Erythroblast (primary cell): ENCODE measurements around the gene MIB2.
A peak's percentile ranks its signal among the peaks of the same experiment; 100 is the strongest.
"Not testable (repeated sequence)": the region's sequence is repeated elsewhere in the genome, so short reads cannot be mapped to it uniquely, and the experiment has no call there.

Source experiments
- DNase-seq, 2 experiments: peaks; one replicate each; lab custom pipeline; 2025; lab: John Stamatoyannopoulos, UW
- GATA1 ChIP-seq: IDR thresholded peaks from 2 replicates; pipeline ENCODE4 v1.6.1; 2011; ENCODE audit warnings: low read depth, mild to moderate bottlenecking, control low read depth, low read length, moderate library complexity
- POLR2A ChIP-seq: IDR thresholded peaks from 2 replicates; pipeline ENCODE4 v1.6.1; 2011; ENCODE audit warnings: mild to moderate bottlenecking, low read length

Gene MIB2

DNA sequence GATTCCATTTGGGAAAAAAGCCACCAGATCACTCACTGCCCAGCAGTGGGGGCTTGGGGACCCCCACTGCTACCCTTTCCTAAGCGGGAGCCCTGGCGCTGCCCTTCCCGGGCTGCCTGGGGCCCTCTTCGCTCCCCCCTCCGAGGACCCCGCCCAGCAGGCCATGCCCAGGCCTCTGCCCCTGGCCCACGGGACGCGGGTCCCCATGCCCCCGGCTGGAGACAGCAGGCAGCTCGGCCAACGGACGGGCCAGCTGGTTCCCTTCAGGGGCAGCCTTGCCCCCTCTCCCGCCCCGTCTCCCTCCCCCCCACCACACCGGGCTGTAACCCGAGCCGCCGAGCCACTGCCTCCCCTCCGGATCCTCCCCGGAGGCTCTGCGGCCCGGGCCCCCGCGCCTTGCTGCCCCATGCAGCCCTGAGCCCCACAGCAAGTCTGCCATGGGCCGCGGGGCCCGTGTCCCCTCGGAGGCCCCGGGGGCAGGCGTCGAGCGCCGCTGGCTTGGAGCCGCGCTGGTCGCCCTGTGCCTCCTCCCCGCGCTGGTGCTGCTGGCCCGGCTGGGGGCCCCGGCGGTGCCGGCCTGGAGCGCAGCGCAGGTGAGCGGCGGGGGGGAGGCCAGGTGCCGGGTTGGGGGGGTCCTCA, 16.6 kb downstream of the MIB2 start, which contains the start of gene MMP23B:
Gene MMP23B (plus strand): TSS at position 392 of the 639 bp plus-strand sequence. CDS start 46 bp downstream, at position 438.
- TF ChIP-seq POLR2A: no peak
- no peak for TF ChIP-seq GATA1
- DNase-seq: no peak

DNA sequence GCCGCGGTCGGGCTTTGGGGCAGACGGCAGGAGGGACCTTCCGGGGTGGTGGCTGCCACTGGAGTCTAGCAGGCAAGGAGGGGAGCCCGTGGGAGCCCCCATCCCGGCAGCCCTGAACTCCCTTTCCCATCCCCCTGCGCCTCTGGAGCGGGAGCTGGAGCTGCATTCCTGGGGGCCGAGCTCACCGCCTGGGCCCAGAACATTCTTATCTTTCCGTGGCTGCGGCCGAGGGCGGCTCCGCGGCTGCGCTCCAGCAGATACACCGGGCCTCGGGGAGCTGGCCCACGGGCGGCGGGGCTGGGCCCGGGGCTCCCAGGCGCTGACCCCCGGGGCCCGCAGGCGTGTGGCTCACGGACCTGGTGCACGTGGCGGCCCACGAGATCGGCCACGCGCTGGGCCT, 18.1 kb downstream of the MIB2 start:
- DNase-seq: not testable (repeated sequence)

DNA sequence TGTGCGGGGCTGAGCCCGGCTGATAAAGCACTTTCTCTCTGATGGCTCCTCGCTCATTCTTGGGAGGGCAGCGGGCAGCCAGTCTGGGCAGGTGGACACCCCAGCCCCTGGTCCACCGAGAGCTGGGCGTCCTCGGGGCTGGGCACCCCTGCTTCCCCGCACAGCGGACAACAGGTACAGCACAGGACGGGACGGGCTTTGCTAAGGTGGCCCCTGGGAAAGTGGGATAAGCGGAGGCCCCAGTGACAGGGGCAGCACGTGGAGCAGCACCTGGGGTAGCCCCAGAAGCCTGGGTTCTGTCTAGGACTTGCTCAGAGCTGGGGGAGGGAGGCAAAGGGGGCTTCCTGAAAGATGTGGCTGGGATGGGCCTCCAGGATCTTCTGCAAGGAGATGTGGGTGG, 19.3 kb downstream of the MIB2 start:
- not testable (repeated sequence) for DNase-seq

DNA sequence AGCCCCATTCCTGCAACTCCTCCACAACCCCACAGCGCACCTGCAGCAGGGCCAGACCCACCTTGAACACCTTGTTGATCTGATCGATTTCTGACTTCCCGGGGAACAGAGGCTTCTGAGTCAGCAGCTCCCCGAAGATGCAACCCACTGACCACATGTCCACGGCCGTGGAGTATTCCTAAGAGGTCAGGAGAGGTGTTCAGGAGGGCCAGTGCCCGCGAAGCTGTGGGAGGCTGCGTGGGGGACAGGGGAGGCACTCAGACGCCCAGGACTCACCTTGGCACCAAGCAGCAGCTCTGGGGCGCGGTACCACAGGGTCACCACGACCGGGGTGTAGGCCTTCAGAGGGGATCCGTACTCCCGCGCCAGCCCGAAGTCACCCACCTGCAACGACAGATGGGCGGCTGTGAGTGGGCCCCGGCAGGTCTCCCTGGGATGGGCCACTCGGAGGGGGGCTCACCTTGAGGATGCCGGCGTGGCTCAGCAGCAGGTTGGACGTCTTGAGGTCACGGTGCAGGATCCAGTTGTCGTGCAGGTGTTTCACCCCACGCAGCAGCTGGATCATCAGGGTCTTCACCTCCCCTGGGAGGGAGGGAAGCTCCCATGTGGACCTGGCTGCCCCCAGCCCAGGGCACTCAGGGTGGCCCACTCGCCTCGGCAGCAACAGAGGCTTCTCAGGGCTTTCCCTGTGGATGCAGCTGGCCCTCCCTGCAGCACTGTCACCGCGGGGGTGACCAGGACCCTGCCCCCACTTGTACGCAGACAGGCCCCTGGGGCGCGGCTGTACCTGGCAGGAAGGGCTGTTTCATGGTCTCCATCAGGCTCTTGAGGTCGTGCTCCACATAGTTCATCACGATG, 21.6 kb downstream of the MIB2 start:
- DNase-seq: not testable (repeated sequence)

DNA sequence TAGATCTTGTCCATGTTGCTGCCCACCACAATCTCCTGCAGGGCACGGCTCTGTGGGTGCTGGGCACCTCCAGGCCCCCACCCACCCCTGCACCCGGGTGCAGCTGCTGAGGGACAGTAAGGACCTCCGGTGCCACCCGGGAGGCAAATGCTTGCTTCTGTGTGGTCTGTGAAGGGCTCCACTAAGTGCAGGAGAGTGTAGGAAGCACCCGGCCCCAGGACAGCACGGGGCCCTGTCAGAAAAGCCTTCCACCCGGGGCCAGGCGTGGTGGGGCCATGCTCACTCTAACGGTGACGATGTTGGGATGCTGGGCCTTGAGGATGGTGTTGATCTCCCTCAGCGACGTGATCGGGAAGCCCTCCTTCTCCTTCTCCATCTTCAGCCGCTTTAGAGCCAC, 22.2 kb downstream of the MIB2 start:
- not testable (repeated sequence) for DNase-seq

DNA sequence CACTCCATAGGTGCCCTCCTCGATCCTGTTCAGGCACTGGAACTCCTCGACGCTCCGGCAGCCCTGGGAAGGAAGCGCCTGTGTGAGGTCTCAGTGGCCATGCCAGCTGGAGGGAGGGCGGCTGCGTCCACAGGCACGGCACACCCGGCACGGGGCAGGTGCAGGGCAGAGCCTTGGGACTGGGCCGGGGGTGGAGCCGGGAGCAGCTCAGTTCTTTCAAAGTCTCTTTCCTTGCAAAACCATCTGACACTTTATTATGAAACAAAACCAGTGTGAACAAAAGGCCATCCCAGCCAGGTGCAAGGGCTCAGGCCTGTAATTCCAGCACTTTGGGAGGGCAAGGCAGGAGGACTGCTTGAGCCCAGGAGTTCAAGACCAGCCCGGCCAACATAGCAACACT, 23.2 kb downstream of the MIB2 start:
- DNase-seq: not testable (repeated sequence)

DNA sequence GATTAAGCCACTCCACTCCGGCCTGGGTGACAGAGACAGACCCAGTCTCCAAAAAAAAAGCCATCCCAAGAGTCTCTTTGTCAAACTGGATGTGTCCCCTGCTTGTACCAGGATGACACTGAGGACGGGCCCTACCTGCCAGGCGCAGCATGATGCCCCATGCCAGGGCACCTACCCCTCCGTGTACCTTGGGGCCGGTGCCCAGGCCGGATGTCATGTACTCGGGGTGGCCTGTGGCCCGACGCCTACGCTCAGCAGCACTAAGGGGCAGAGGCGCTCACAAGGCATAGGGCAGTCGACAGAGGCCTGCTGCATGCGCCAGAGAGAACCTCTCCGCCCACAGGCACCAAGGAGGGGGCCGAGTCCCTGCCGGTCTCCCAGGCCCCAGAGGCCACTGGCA, 24.1 kb downstream of the MIB2 start:
- not testable (repeated sequence) for DNase-seq

DNA sequence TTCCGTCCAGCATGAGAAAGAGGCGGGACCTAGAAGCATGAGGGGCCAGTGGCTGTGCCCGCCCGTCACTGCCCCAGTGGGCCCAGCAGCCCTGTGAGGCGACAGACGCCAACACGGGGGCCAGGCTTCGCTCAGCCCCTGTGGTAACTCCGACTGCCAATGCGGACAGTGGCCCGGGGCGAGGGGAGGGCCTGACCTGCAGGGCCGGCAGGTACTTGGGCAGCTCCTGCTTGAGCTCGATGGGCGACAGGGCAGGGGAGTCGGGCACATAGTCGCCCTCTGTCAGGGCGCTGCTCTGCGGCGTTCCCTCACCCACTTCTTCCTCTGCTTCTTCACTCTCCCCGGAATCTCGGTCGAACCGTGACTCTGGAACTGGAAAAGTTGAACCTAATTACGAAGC, 24.8 kb downstream of the MIB2 start:
- DNase-seq: not testable (repeated sequence)

DNA sequence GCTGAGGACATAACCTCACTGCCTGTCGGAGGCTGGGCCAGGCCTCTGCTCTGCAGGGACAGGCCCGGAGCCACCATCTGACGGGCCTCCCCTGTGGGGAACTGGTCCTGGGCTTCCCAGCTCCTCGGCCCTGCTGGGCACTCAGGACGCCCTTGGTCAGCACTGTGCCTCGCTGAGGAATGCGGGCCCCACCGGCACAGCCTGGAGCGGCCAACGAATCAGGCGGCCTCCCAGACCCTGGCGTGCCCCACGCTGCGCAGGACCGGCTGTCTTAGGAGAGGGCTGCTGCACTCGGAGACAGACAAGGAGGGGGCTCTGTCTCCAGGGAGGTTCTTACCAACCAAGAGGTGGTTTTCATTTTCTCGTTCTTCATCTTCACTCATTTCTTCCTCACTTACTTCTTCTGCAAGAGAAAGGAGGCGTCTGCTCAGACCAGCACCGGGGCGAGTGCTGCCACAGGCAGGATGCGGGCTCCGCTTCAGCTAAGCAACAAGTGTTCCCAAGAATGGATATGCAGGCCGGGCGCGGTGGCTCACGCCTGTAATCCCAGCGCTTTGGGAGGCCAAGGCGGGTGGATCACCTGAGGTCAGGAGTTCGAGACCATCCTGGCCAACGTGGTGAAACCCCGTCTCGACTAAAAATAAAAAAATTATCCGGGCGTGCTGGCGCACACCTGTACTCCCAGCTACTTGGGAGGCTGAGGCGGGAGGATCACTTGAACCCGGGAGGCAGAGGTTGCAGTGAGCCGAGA, 25.6 kb downstream of the MIB2 start:
- DNase-seq: not testable (repeated sequence)

DNA sequence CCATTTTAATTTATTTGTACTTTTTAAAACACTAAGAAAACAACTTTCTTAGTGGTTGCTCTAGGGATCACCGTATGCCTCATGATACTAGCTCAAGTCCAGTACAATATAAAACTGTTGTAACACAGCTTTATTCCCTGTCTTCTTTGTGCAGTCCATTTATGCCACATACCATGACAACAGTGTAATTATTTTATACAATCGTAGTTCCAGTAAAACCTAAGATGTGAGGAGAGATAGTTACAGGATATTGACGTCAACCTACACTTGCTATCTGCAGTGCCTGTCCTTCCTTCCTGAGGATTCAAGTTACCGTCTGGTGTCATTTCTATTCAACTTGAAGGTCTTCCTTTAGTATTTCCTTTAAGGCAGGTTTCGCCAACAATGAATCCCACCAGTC, 31.0 kb downstream of the MIB2 start:
- DNase-seq: not testable (repeated sequence)

DNA sequence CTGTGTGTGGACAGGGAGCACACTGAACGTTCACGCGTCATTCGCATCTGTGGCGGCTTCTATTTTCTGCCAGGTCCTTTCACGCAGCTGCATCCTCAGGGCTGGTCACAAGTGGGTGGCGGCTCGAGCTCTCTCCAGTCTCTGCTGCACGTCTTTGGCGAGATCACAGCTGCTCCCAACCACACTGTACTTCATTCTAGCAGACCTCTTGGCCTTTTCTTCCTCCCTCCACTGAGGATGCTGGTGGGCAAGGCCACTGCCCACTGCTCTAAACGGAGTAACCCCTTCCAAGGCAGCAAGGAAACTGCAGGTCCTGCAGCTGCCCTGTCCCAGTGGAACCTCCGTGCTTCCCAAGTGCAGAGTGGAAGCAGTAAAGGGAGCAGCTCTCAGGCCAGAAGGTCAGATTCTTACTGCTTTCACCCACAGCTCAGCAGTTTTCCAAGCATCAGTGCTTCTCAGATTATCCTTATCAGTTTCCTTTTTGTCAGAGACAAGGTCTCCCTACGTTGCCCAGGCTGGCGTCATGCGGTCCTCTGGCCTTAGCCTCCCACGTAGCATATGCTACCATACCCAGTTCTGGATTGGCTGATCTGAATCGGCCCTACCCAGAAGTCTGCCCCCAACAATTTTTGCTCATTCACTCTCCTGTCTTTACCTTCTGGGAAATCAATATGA, 32.4 kb downstream of the MIB2 start:
- DNase-seq: peak; percentile 93 to 95

DNA sequence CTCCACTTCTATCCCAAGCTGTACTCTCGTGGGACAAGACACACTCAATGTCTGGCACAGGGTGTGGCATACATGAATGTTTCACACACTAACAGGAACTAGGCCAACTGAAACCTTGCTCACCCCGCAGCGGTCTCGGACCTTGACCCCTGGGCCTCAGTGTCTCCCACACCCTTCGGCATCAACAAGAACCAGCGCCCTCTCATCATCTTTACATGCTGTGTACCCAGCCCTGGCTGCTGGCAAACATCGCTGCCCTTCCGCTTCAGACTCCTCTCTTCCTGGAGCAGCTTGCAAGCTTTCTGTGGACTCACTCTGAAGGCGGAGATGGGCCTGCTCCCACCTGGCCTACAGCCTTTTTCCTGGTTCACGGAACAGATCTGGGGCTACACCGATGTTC, 33.0 kb downstream of the MIB2 start:
- not testable (repeated sequence) for DNase-seq

DNA sequence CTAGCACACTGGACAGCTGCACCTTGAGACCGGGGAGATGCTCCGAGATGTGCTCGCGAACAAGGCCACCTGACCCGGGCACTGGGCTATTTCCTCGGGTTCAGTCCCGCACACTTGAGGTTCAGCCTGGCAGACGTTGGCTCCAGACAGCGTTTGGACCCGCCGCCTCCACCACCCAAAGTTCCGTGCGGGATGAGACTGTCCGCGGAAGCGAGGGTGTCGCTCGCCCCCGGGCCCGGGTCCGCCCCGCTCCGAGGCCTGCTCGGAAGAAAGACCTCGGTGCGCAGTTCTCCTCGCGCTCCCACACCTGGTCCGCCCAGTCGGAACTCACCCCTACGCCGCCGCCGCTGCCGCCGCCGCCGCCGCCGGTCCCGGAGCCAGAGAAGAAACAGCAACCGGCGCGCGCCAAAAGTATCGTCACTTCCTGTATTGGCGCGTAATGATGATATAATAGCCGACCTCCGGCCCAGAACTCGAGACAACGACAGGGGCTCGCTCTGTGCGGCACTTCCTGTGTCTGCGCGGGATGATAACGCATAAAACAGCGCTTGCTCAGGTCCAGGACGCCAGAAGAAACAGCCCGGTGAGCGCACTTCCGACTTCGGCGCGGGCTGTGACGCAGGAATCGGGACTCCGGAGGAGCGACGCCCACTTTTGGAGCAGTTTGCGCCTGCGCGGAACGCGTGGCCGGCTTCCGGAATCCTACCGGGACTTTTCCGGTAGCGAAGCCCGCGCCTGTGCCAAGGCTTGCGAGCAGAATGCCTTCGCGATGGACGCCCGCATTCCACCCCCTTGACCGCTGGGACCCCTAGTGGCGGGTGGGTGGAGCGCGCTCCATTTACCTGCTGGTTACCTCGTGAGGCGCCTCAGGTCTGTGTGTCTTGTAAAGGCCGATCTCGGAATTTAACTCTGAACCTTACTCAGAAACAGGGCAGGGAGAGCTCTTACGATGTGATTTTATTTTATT, 43.6 kb downstream of the MIB2 start, which contains the start of gene CDK11B:
Gene CDK11B (minus strand): TSS at position 422 of the 967 bp plus-strand sequence. CDS start 1,519 bp downstream, outside the sequence.
- peak; percentile 39 for TF ChIP-seq POLR2A
- DNase-seq: peak; percentile 98

DNA sequence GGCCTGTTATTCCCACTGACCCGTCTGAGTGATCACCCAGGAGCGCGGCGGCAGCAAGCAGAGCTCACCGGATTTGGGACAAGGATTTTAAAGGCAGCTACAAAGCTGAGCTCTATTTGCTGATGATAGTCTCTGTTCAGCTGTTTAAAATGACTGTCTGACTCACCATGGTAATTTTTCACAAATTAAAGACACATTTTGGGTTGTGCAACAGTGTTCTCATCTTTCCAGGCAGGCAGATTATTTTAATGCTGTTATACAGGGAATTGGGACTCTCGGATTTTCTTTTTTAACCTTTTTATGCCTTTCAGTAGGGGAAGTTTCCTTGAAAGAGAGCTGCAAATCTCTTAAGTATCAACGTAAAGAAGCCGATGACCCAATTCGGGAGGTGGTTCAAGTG, 47.1 kb downstream of the MIB2 start:
- not testable (repeated sequence) for DNase-seq

DNA sequence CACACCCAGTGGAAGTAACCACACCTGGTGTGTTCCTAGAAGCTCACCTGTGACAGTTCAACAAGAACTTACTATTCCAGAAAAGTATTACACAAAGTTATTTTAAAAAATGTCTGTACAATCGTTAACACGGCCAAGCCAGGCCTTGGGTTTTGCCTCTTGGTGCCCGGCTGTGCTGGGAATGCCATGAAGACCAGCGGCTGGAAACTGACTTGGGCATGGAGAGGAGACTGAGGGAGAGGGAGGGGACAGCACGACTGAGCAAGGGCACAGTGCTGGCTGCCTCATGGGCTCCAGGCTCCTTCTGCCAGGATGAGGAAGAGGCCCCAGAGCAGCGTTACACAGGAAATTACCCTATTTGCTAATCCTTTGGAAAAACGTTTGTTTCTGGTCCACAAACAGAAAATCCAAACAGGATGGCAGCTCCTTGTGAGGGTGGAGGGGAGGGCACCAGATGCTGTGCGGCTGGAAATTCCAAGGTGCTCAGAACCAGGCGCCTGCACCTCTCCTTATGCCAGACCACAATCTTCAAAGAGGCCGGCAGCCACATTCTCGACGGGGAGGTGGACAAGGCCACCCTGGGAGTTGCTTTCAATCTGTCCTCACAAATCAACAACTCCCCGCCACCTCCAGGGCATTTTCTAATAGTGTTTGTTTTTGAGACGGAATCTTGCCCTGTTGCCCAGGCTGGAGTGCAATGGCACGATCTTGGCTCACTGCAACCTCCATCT, 47.7 kb downstream of the MIB2 start:
- DNase-seq: not testable (repeated sequence)

DNA sequence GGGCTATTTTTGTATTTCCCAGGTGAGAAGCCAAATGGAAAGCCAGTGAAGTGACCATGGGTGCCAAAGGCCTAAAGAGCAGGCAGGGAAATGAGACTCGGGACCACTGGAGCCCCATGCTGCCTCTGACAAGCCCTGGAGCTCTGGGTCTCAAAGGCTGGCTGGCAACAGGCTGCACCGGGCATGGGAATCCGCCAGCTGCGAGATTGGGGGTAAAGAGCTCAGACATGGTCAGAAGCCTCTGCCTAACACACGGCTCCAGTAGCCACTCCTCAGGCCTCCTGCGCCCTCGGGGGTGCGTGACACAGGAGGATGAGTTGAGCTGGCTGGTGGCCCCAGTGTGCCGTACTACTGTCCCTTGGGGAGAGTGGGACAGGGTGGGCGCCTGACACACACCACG, 49.0 kb downstream of the MIB2 start:
- DNase-seq: not testable (repeated sequence)
